ENCODE results near the gene ZFHX2. TPM values are rescaled to one million over a fixed set of nuclear protein-coding genes. Genes with fewer than 3 reads are reported as not detected.
A peak's percentile ranks its signal among the peaks of the same experiment; 100 is the strongest.

The ZFHX2 gene
- total and polyA plus RNA-seq, 5 donors from 2014 or later = 0.42 TPM; not detected in 4

GRCh38 chr14:23517650-23518326, 33.8 kb downstream of the ZFHX2 start:
- H3K27me3 Mint-ChIP-seq = no peaks in the 10 kb centered on the region
- no peaks in the 10 kb centered on the region for H3K36me3 ChIP-seq (ENCODE audit: control insufficient read depth, insufficient read depth, low read length)
- peaks cover 9% of the 10 kb centered on the region for H3K36me3 Mint-ChIP-seq
- no peaks in the 10 kb centered on the region for H3K4me1 ChIP-seq (ENCODE audit: control insufficient read depth, insufficient read depth, low read length, poor library complexity, severe bottlenecking)
- H3K4me1 Mint-ChIP-seq = peaks cover 0 to 3% (median 0%) of the 10 kb centered on the region in 4 donors
- no peaks in the 10 kb centered on the region for H3K9me3 Mint-ChIP-seq
- no peak overlapping the region for H3K27ac Mint-ChIP-seq
- H3K9me3 ChIP-seq (ENCODE audit: control insufficient read depth in 2 of 2, low read length in 2 of 2) = no peaks in the 10 kb centered on the region
- no peak overlapping the region for H3K4me3 ChIP-seq (ENCODE audit: low read depth, low read length)
- no peak for DNase-seq
- H3K27ac ChIP-seq (ENCODE audit: insufficient read depth, low read length, poor library complexity, severe bottlenecking) = no peak overlapping the region
- H3K4me3 Mint-ChIP-seq = no peak overlapping the region
- no peaks in the 10 kb centered on the region for H3K27me3 ChIP-seq (ENCODE audit: control insufficient read depth, insufficient read depth, low read length)
- no peak for ATAC-seq (ENCODE audit: low read depth in 2 of 2)

DNA sequence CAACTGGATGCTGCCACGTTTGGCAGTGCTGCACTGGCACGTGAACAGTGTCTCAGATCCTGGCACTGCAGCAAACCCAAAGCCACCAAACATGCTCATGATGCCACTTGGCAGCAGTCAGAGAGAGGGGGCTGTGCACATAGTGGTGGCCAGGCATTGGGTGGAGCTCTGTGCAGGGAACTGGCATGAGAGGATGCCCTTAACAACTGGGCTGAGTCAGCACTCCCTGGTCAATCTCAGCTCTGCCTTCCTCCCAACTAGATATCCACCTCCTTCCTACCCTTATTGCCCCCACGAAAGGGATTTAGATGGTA, 37.0 kb downstream of the ZFHX2 start:
- peaks cover 0 to 15% (median 3%) of the 10 kb centered on the region in 4 donors for H3K4me1 Mint-ChIP-seq

DNA sequence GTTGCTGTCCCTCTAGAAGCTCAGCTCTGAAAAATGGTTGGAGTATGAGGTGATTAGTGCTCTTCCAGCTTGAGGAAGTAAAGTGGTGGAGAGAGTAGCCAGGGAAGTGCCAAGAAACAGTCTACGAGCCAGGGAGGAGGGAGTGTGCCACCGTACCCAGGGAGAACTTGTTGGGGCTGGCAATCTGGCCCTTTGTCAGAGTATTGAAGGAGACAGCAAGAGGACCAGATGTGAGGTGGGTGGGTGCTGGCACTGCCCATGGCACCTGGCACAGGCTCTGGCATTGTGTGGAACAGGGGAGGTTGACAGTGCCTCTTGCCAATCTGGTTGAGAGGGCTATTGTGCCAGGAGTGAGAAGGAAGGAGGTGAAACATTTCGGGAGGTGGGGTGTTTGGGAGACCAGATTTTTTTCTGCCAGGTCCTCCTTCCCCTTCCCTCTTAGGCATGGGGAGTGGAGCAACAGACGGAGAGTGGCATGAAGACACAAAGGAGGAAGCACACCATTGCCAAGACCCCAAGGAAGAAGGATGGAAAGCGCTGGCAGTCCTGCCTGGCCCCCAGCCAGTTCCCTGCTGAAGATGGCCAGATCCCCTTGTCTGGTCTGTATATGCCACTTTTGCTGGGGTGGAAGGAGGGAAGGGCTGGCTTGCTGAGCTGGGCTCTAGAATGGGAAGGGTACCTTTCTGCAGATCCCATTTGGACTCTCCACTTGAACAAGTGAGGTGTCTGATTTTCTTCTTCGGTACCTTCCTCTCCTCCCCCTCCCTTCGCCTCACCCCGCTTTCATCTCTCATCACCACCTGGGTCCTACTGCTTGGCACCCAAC, 37.5 kb downstream of the ZFHX2 start:
- Mint-ChIP-seq H3K36me3 (peaks cover 14% of the 10 kb centered on the region), H3K4me3 (no peak overlapping the region), H3K27ac (no peak overlapping the region), H3K4me1 (peaks cover 0 to 15% (median 3%) of the 10 kb centered on the region in 4 donors), H3K9me3 (no peaks in the 10 kb centered on the region), H3K27me3 (peaks cover 4% of the 10 kb centered on the region)
- Histone ChIP-seq H3K27me3 (ENCODE audit: control insufficient read depth, insufficient read depth, low read length) (no peaks in the 10 kb centered on the region), H3K27ac (ENCODE audit: insufficient read depth, low read length, poor library complexity, severe bottlenecking) (no peak overlapping the region), H3K9me3 (ENCODE audit: control insufficient read depth in 2 of 2, low read length in 2 of 2) (no peaks in the 10 kb centered on the region), H3K36me3 (ENCODE audit: control insufficient read depth, insufficient read depth, low read length) (no peaks in the 10 kb centered on the region), H3K4me3 (ENCODE audit: low read depth, low read length) (no peak overlapping the region), H3K4me1 (ENCODE audit: control insufficient read depth, insufficient read depth, low read length, poor library complexity, severe bottlenecking) (no peaks in the 10 kb centered on the region)
- no peak for DNase-seq
- no peak for ATAC-seq (ENCODE audit: low read depth in 2 of 2)

More for the DNA sequence above, 37.0 kb downstream of the ZFHX2 start:
- peaks cover 4% of the 10 kb centered on the region for H3K27me3 Mint-ChIP-seq
- H3K9me3 Mint-ChIP-seq = no peaks in the 10 kb centered on the region
- no peak overlapping the region for H3K27ac Mint-ChIP-seq
- Histone ChIP-seq H3K27me3 (ENCODE audit: control insufficient read depth, insufficient read depth, low read length) (no peaks in the 10 kb centered on the region), H3K4me1 (ENCODE audit: control insufficient read depth, insufficient read depth, low read length, poor library complexity, severe bottlenecking) (no peaks in the 10 kb centered on the region), H3K27ac (ENCODE audit: insufficient read depth, low read length, poor library complexity, severe bottlenecking) (no peak overlapping the region), H3K36me3 (ENCODE audit: control insufficient read depth, insufficient read depth, low read length) (no peaks in the 10 kb centered on the region), H3K9me3 (ENCODE audit: control insufficient read depth in 2 of 2, low read length in 2 of 2) (no peaks in the 10 kb centered on the region), H3K4me3 (ENCODE audit: low read depth, low read length) (no peak overlapping the region)
- H3K36me3 Mint-ChIP-seq = peaks cover 16% of the 10 kb centered on the region
- ATAC-seq (ENCODE audit: low read depth in 2 of 2) (no peak), DNase-seq (no peak)
- no peak overlapping the region for H3K4me3 Mint-ChIP-seq

GRCh38 chr14:23513005-23513817, 38.4 kb downstream of the ZFHX2 start:
- peak overlapping the region in 1 of 3 donors; percentile 59 for H3K27ac Mint-ChIP-seq
- DNase-seq = no peak
- Histone ChIP-seq H3K27ac (ENCODE audit: insufficient read depth, low read length, poor library complexity, severe bottlenecking) (no peak overlapping the region), H3K4me3 (ENCODE audit: low read depth, low read length) (no peak overlapping the region), H3K36me3 (ENCODE audit: control insufficient read depth, insufficient read depth, low read length) (no peaks in the 10 kb centered on the region), H3K4me1 (ENCODE audit: control insufficient read depth, insufficient read depth, low read length, poor library complexity, severe bottlenecking) (no peaks in the 10 kb centered on the region), H3K27me3 (ENCODE audit: control insufficient read depth, insufficient read depth, low read length) (no peaks in the 10 kb centered on the region), H3K9me3 (ENCODE audit: control insufficient read depth in 2 of 2, low read length in 2 of 2) (no peaks in the 10 kb centered on the region)
- peaks cover 14% of the 10 kb centered on the region for H3K36me3 Mint-ChIP-seq
- H3K4me3 Mint-ChIP-seq = peak overlapping the region in 1 of 4 donors; percentile 43
- peaks cover 0 to 15% (median 3%) of the 10 kb centered on the region in 4 donors for H3K4me1 Mint-ChIP-seq
- no peak for ATAC-seq (ENCODE audit: low read depth in 2 of 2)
- H3K27me3 Mint-ChIP-seq = peaks cover 4% of the 10 kb centered on the region
- H3K9me3 Mint-ChIP-seq = no peaks in the 10 kb centered on the region

DNA sequence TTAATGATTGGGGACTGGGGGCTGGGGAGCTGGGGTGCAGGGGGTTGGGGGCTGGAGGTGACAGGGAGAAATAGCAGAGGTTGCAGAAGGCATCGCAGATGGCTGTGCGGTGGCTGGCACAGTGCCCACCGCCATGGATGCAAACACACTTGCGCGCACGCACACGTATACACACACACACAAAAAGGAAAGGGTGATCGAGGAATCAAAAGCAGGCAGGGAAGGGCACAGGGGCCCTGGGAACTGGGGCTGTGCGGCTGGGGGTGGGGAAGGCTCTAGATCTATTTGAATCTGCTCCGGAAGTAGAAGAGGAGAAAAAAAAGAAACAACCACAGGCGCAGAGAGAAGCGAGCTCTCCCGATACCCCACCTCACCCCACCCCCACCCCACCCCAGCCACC, 39.4 kb downstream of the ZFHX2 start:
- ATAC-seq (ENCODE audit: low read depth in 2 of 2) (no peak), DNase-seq (peak in 2 of 3 donors; percentile 5 to 21)
- H3K9me3 ChIP-seq (ENCODE audit: control insufficient read depth in 2 of 2, low read length in 2 of 2) = no peaks in the 10 kb centered on the region
- Mint-ChIP-seq H3K36me3 (peaks cover 14% of the 10 kb centered on the region), H3K4me1 (peaks cover 0 to 15% (median 3%) of the 10 kb centered on the region in 4 donors), H3K27ac (peak overlapping the region in 2 of 3 donors; percentile 47 to 84), H3K9me3 (no peaks in the 10 kb centered on the region), H3K27me3 (peaks cover 4% of the 10 kb centered on the region), H3K4me3 (peak overlapping the region in 2 of 4 donors; percentile 81 to 82)
- H3K27ac ChIP-seq (ENCODE audit: insufficient read depth, low read length, poor library complexity, severe bottlenecking) = no peak overlapping the region
- no peaks in the 10 kb centered on the region for H3K4me1 ChIP-seq (ENCODE audit: control insufficient read depth, insufficient read depth, low read length, poor library complexity, severe bottlenecking)
- no peak overlapping the region for H3K4me3 ChIP-seq (ENCODE audit: low read depth, low read length)
- H3K27me3 ChIP-seq (ENCODE audit: control insufficient read depth, insufficient read depth, low read length) = no peaks in the 10 kb centered on the region
- H3K36me3 ChIP-seq (ENCODE audit: control insufficient read depth, insufficient read depth, low read length) = no peaks in the 10 kb centered on the region

- Histone ChIP-seq H3K4me3 (ENCODE audit: low read depth, low read length) (no peak overlapping the region), H3K27ac (ENCODE audit: insufficient read depth, low read length, poor library complexity, severe bottlenecking) (no peak overlapping the region), H3K9me3 (ENCODE audit: control insufficient read depth in 2 of 2, low read length in 2 of 2) (no peaks in the 10 kb centered on the region), H3K36me3 (ENCODE audit: control insufficient read depth, insufficient read depth, low read length) (no peaks in the 10 kb centered on the region), H3K4me1 (ENCODE audit: control insufficient read depth, insufficient read depth, low read length, poor library complexity, severe bottlenecking) (no peaks in the 10 kb centered on the region), H3K27me3 (ENCODE audit: control insufficient read depth, insufficient read depth, low read length) (no peaks in the 10 kb centered on the region)
- H3K4me3 Mint-ChIP-seq = no peak overlapping the region
- no peak overlapping the region for H3K27ac Mint-ChIP-seq
- H3K27me3 Mint-ChIP-seq = no peaks in the 10 kb centered on the region
- no peak for ATAC-seq (ENCODE audit: low read depth in 2 of 2)
- DNase-seq = no peak
- peaks cover 20% of the 10 kb centered on the region for H3K36me3 Mint-ChIP-seq
- H3K9me3 Mint-ChIP-seq = no peaks in the 10 kb centered on the region
- H3K4me1 Mint-ChIP-seq = peaks cover 0 to 2% (median 0%) of the 10 kb centered on the region in 4 donors
These were observed 57.3 kb downstream of the ZFHX2 start for GRCh38 chr14:23494223-23494622.

DNA sequence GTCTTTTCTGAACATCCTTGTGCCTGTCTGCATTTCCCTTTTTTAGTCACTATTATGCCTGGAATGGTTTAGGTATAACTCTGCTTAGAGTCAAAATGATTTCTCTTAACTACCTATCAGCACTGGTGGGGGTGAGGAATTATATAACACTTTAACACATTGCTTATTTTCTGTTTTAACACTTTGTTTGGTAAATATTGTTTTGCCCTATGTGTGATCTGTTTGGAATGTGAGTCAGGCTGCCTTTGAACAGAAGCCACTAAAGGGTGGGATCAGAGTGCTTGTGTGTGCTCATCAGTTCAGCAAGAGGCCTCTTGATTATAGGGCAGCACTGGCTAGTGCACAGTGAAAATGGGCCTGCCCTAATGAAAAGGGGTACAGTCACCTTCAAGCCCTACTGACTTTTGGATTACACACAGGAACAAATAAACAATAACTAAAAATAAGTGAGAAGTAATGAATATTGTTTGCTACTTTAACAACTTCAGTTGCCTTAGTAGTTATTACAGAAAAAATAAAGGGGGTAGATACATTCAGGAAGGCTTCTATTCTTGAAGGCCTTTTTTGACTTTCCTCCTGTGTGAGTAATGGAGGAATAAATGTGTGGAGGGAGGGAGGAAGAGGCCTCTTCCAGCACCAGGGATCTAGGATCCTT, 58.8 kb downstream of the ZFHX2 start:
- no peaks in the 10 kb centered on the region for H3K9me3 Mint-ChIP-seq
- Histone ChIP-seq H3K4me3 (ENCODE audit: low read depth, low read length) (no peak overlapping the region), H3K27me3 (ENCODE audit: control insufficient read depth, insufficient read depth, low read length) (no peaks in the 10 kb centered on the region), H3K27ac (ENCODE audit: insufficient read depth, low read length, poor library complexity, severe bottlenecking) (no peak overlapping the region), H3K36me3 (ENCODE audit: control insufficient read depth, insufficient read depth, low read length) (no peaks in the 10 kb centered on the region), H3K4me1 (ENCODE audit: control insufficient read depth, insufficient read depth, low read length, poor library complexity, severe bottlenecking) (no peaks in the 10 kb centered on the region), H3K9me3 (ENCODE audit: control insufficient read depth in 2 of 2, low read length in 2 of 2) (no peaks in the 10 kb centered on the region)
- no peak overlapping the region for H3K4me3 Mint-ChIP-seq
- no peak overlapping the region for H3K27ac Mint-ChIP-seq
- ATAC-seq (ENCODE audit: low read depth in 2 of 2) = no peak
- DNase-seq = no peak
- peaks cover 0 to 2% (median 0%) of the 10 kb centered on the region in 4 donors for H3K4me1 Mint-ChIP-seq
- peaks cover 30% of the 10 kb centered on the region for H3K36me3 Mint-ChIP-seq
- H3K27me3 Mint-ChIP-seq = no peaks in the 10 kb centered on the region

Measured in CD4-positive, CD25-positive, alpha-beta regulatory T cell (primary cell).